HCT116 (cell line): ENCODE results near the gene RERG. TPM values are rescaled to one million over a fixed set of nuclear protein-coding genes. Genes with fewer than 3 reads are reported as not detected.
"Not testable (repeated sequence)": the region's sequence is repeated elsewhere in the genome, so short reads cannot be mapped to it uniquely, and the experiment has no call there.

Experiments used
- ATAC-seq: fragments of 200-7000 bp; cut with Tn5 transposase; 2 replicates; pipeline ENCODE4 v1.9.1; 2020; ENCODE audit warnings: mild to moderate bottlenecking, moderate library complexity
- BruUV-seq: library from RNA; stranded (reverse); fragments of 400-500 nt; replicated peaks from 2 replicates; lab custom pipeline; 2021; lab: Mats Ljungman, UMichigan
- CTCF ChIA-PET: fragments of 300-600 bp; sonication (Branson Sonifier 250); formaldehyde crosslinking; loops from one replicate; lab custom pipeline; 2021; ENCODE audit warnings: antibody characterized with exemption; lab: Charles Lee
- POLR2A ChIA-PET: fragments of 300-600, 350-600 bp; sonication (Branson Sonifier 250); formaldehyde crosslinking; loops from one replicate; lab custom pipeline; 2021; ENCODE audit warnings: antibody characterized with exemption; lab: Charles Lee
- RAD21 ChIA-PET, 2 experiments: fragments of 300-600 bp; sonication (Branson Sonifier 250); formaldehyde crosslinking; loops; one replicate each; lab custom pipeline; 2023; ENCODE audit warnings: low total read pairs in 2 of 2; ENCODE audit not compliant: uncharacterized antibody in 2 of 2, unreplicated experiment in 2 of 2, low non-redundant PET in 1 of 2; lab: Charles Lee
- DNase-seq: peaks from one replicate; pipeline ENCODE4 v3.0.0-alpha.2; 2010; ENCODE audit warnings: low read depth, low spot score
- H2AFZ ChIP-seq: fragments of 200-600 bp; shearing (Covaris generic), sonication (generic); 2 replicates; pipeline ENCODE4 v1.6.1; 2017; ENCODE audit warnings: low read depth, mixed run types, mixed read lengths, antibody characterized with exemption, low read length; ENCODE audit not compliant: poor library complexity, severe bottlenecking
- H3K27ac ChIP-seq: 2 replicates; pipeline ENCODE4 v1.5.1; 2012; ENCODE audit warnings: low read depth, low read length
- H3K27me3 ChIP-seq: fragments of 200-600 bp; sonication (generic); 2 replicates; pipeline ENCODE4 v1.6.1; 2016; ENCODE audit warnings: mixed run types, low read length, mixed read lengths; ENCODE audit not compliant: insufficient read depth
- H3K36me3 ChIP-seq, 2 experiments: fragments of 200-500 bp in 1 of 2; fragments of 200-600 bp in 1 of 2; sonication (Bioruptor generic) in 1 of 2; sonication (generic) in 1 of 2; 2 replicates each; pipeline versions ENCODE4 v1.5.1 to v1.6.1; 2014 to 2016; ENCODE audit warnings: low read length in 2 of 2, inconsistent platforms in 1 of 2, mixed read lengths in 1 of 2, mixed run types in 1 of 2; ENCODE audit not compliant: insufficient read depth in 2 of 2, control insufficient read depth in 1 of 2
- H3K4me1 ChIP-seq, 2 experiments: fragments of 200-600 bp in 1 of 2; sonication (generic) in 1 of 2; 2 replicates each; pipeline versions ENCODE4 v1.5.1 to v1.6.1; 2012 to 2017; ENCODE audit warnings: low read length in 2 of 2, inconsistent platforms in 1 of 2, mild to moderate bottlenecking in 1 of 2, mixed read lengths in 1 of 2, mixed run types in 1 of 2, moderate library complexity in 1 of 2; ENCODE audit not compliant: insufficient read depth in 2 of 2, control insufficient read depth in 1 of 2
- H3K4me2 ChIP-seq: fragments of 200-600 bp; sonication (generic); 2 replicates; pipeline ENCODE4 v1.6.1; 2017; ENCODE audit warnings: mixed run types, low read length, mixed read lengths
- H3K4me3 ChIP-seq, 2 experiments: fragments of 200-600 bp in 1 of 2; sonication (generic) in 1 of 2; replicated peaks in 1 of 2; 2 replicates each; pipeline ENCODE4 v1.5.1; 2011 to 2016; ENCODE audit warnings: low read length in 2 of 2, control low read depth in 1 of 2, low read depth in 1 of 2, mild to moderate bottlenecking in 1 of 2, mixed read lengths in 1 of 2, mixed run types in 1 of 2
- H3K79me2 ChIP-seq: fragments of 200-600 bp; sonication (generic); 2 replicates; pipeline ENCODE4 v1.6.1; 2017; ENCODE audit warnings: mild to moderate bottlenecking, mixed run types, low read length, moderate library complexity, mixed read lengths; ENCODE audit not compliant: insufficient read depth
- H3K9ac ChIP-seq: fragments of 200-600 bp; sonication (generic); 2 replicates; pipeline ENCODE4 v1.6.1; 2016; ENCODE audit warnings: low read length, mixed read lengths
- H3K9me2 ChIP-seq: fragments of 200-600 bp; sonication (generic), shearing (Covaris generic); 2 replicates; pipeline ENCODE4 v1.6.1; 2017; ENCODE audit warnings: mixed run types, mild to moderate bottlenecking, moderate library complexity; ENCODE audit not compliant: insufficient read depth
- H3K9me3 ChIP-seq, 2 experiments: fragments of 200-500 bp in 1 of 2; fragments of 200-600 bp in 1 of 2; sonication (Bioruptor generic) in 1 of 2; sonication (generic) in 1 of 2; 2 replicates each; pipeline ENCODE4 v1.6.1; 2014 to 2017; ENCODE audit warnings: low read length in 2 of 2, mixed read lengths in 2 of 2, inconsistent platforms in 1 of 2, low read depth in 1 of 2, mild to moderate bottlenecking in 1 of 2, mixed run types in 1 of 2, moderate library complexity in 1 of 2; ENCODE audit not compliant: control insufficient read depth in 1 of 2, insufficient read depth in 1 of 2
- H4K20me1 ChIP-seq: fragments of 200-600 bp; sonication (generic), shearing (Covaris generic); 2 replicates; pipeline ENCODE4 v1.6.1; 2017; ENCODE audit warnings: mixed run types, mild to moderate bottlenecking, moderate library complexity; ENCODE audit not compliant: insufficient read depth
- CEBPB ChIP-seq: IDR thresholded peaks from 2 replicates; pipeline ENCODE4 v1.6.1; 2012; ENCODE audit warnings: low read depth
- MAX ChIP-seq: IDR thresholded peaks from 2 replicates; pipeline ENCODE4 v1.6.1; 2012
- POLR2AphosphoS5 ChIP-seq: IDR thresholded peaks from 2 replicates; pipeline ENCODE4 v1.6.1; 2011; ENCODE audit warnings: mild to moderate bottlenecking, low read depth, low read length, moderate library complexity
- SIN3A ChIP-seq: IDR thresholded peaks from 2 replicates; pipeline ENCODE4 v1.6.1; 2012; ENCODE audit warnings: low read depth
- intact Hi-C: fragments of 100-400 bp; cut with micrococcal nuclease; formaldehyde crosslinking; loops from 2 replicates; pipeline ENCODE4 v1.10.0; 2022
- total RNA-seq: library from RNA; stranded (reverse); gene quantifications from one replicate; pipeline ENCODE4 v1.2.1, GENCODE V29; 2021; ENCODE audit not compliant: unreplicated experiment

Gene RERG
- total RNA-seq, 1 experiment from 2014 or later = not detected

DNA sequence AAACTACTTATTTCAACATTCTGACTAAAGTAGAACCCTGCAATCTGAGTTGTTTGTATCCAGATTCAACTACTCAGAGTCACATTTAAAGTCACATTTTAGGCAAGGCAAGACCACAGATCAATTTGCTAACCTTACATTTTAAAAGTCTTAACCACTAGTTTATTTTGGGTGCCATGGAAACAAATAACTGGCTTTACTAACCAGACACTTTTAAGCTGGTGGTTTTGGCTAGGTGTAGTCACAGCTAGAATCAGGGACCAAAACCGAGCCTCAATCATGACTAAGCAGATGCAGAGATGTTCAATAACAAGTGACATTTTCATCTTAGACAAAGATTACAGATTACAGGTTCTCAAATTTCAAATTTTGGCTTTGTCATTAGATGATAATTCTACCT is 133.1 kb downstream of the RERG start:
- RAD21 ChIA-PET = no interaction called here
- Histone ChIP-seq H3K36me3 (no peaks in the 10 kb centered on the region), H4K20me1 (no peaks in the 10 kb centered on the region), H3K4me1 (no peaks in the 10 kb centered on the region), H3K27ac (no peak overlapping the region), H3K9me2 (no peaks in the 10 kb centered on the region), H3K27me3 (peaks cover 82% of the 10 kb centered on the region), H3K4me2 (no peak overlapping the region), H3K9me3 (no peaks in the 10 kb centered on the region), H3K9ac (no peak overlapping the region), H2AFZ (no peak overlapping the region), H3K79me2 (no peaks in the 10 kb centered on the region), H3K4me3 (no peak overlapping the region)
- intact Hi-C loops = no loop called here
- POLR2A ChIA-PET = no interaction called here
- TF ChIP-seq POLR2AphosphoS5 (no peak), SIN3A (no peak), CEBPB (no peak), MAX (no peak)
- BruUV-seq = no TSS peak
- CTCF ChIA-PET = interaction anchor here (1.1 kb wide), 1 partner anchor 134 kb away, joined by 4 read pairs; the partner anchor contains the start of gene RERG
- no peak for DNase-seq
- ATAC-seq = no peak

- H3K79me2 ChIP-seq, RAD21 ChIA-PET, H4K20me1 ChIP-seq, H3K4me1 ChIP-seq, H3K9me3 ChIP-seq, CTCF ChIA-PET, H2AFZ ChIP-seq, H3K36me3 ChIP-seq, ATAC-seq, H3K4me3 ChIP-seq, H3K9ac ChIP-seq, POLR2A ChIA-PET, H3K9me2 ChIP-seq, DNase-seq, BruUV-seq, H3K27ac ChIP-seq, H3K4me2 ChIP-seq: not testable (repeated sequence)
- intact Hi-C loops = loop anchor here (5.0 kb wide), 1 partner anchor 35 kb away; no protein-coding TSS in a partner anchor
- peaks cover 47% of the 10 kb centered on the region for H3K27me3 ChIP-seq
These were observed 143.5 kb downstream of the RERG start for GRCh38 chr12:15077751-15078150.
